UCSD-AML1 (cell line): ENCODE data around the gene PLP2.

ENCODE experiments used
- DNase-seq: peaks from one replicate; lab custom pipeline; 2025; ENCODE audit not compliant: unreplicated experiment; lab: John Stamatoyannopoulos, UW

Gene PLP2

GRCh38 chrX:49208399-49208798 lies 36.7 kb downstream of the PLP2 start:
- no peak for DNase-seq

- DNase-seq = no peak
Observed at GRCh38 chrX:49209434-49210251, 37.9 kb downstream of the PLP2 start.

- DNase-seq = no peak
Observed at GRCh38 chrX:49210406-49210805, 38.7 kb downstream of the PLP2 start.

- DNase-seq = no peak
Observed at GRCh38 chrX:49211074-49211473, 39.4 kb downstream of the PLP2 start.

- no peak for DNase-seq
Observed at GRCh38 chrX:49212209-49212608, 40.5 kb downstream of the PLP2 start.

GRCh38 chrX:49212861-49213260 lies 41.2 kb downstream of the PLP2 start:
- DNase-seq = no peak

GRCh38 chrX:49214416-49214815 lies 42.7 kb downstream of the PLP2 start:
- no peak for DNase-seq

- DNase-seq = no peak
Observed at GRCh38 chrX:49214996-49215526, 43.4 kb downstream of the PLP2 start.

- no peak for DNase-seq
Observed at GRCh38 chrX:49220100-49220499, 48.4 kb downstream of the PLP2 start.

- no peak for DNase-seq
Observed at GRCh38 chrX:49221868-49222267, 50.2 kb downstream of the PLP2 start.
